Measurements from ENCODE around the gene RAVER2. TPM values are rescaled to one million over a fixed set of nuclear protein-coding genes. Genes with fewer than 3 reads are reported as not detected.

Gene RAVER2
- total and polyA plus RNA-seq, 10 of the 15 experiments (the other 5 are each of a cell fraction or from before 2014, with no cell fraction given): 0.09 to 0.59 (median 0.41) TPM; not detected in 2

GRCh38 chr1:64839261-64839660 lies 94.4 kb downstream of the RAVER2 start:
- H3K79me2 ChIP-seq (ENCODE audit: control insufficient read depth, insufficient read depth, low read length): no peaks in the 10 kb centered on the region
- H3K4me2 ChIP-seq (ENCODE audit: control insufficient read depth, insufficient read depth): no peak overlapping the region
- H3K9ac ChIP-seq (ENCODE audit: control insufficient read depth, insufficient read depth, low read length): no peak overlapping the region
- ATAC-seq: no peak
- ChIA-PET CTCF (no interaction called here), SMC1A (ENCODE audit: uncharacterized antibody, unreplicated experiment) (no interaction called here), POLR2A (no interaction called here), RAD21 (ENCODE audit: unreplicated experiment) (no interaction called here)
- FAIRE-seq: no peak
- H3K27ac ChIP-seq (ENCODE audit: control insufficient read depth, insufficient read depth): no peak overlapping the region
- H2AFZ ChIP-seq (ENCODE audit: control insufficient read depth, low read depth, low read length): no peak overlapping the region
- H3K36me3 ChIP-seq (ENCODE audit: control insufficient read depth in 2 of 2, insufficient read depth in 2 of 2, low read length in 1 of 2): peaks cover 11 to 53% of the 10 kb centered on the region in 2 experiments
- in situ Hi-C loops (cut with MboI): no loop called here
- BruUV-seq (replicated peaks): no TSS peak
- DNase-seq (ENCODE audit: low read depth, low spot score): no peak
- TF ChIP-seq CHD1 (IDR thresholded peaks at IDR 0.05; ENCODE audit: low read depth, low read length) (no peak), MAX (IDR thresholded peaks at IDR 0.05; ENCODE audit: low read depth, low read length) (no peak), ATF3 (IDR thresholded peaks at IDR 0.05; ENCODE audit: borderline replicate concordance, extremely low read depth, low read depth, low read length) (no peak), RCOR1 (conservative IDR thresholded peaks at IDR 0.05; ENCODE audit: low read depth, low read length) (no peak), SMAD5 (IDR thresholded peaks at IDR 0.05; ENCODE audit: low read depth) (no peak), ZNF24 (IDR thresholded peaks at IDR 0.05) (no peak), SIX5 (IDR thresholded peaks at IDR 0.05; ENCODE audit: low read depth, low read length, severe bottlenecking) (no peak), FOS (IDR thresholded peaks at IDR 0.05; ENCODE audit: borderline replicate concordance, extremely low read depth, insufficient read length) (no peak), KDM1A (IDR thresholded peaks at IDR 0.05; ENCODE audit: borderline replicate concordance) (no peak), SRF (IDR thresholded peaks at IDR 0.05; ENCODE audit: low read depth in 2 of 2, low read length in 2 of 2) (no peak)
- H3K4me3 ChIP-seq: no peak overlapping the region
- peaks cover 7% of the 10 kb centered on the region for H3K4me1 ChIP-seq (ENCODE audit: control insufficient read depth, insufficient read depth, low read length)
- intact Hi-C loops (cut with micrococcal nuclease; ENCODE audit: unreplicated experiment): no loop called here
- 76% methylated on average over 5 of the region's 5 CpGs for WGBS (ENCODE audit: insufficient coverage, insufficient replicate concordance, low lambda C conversion rate, missing lambda C conversion rate)
- H3K9me3 ChIP-seq (replicated peaks; ENCODE audit: control insufficient read depth, insufficient read depth, low read length): no peaks in the 10 kb centered on the region
- no peaks in the 10 kb centered on the region; the same call in 1 of the 2 replicates for H4K20me1 ChIP-seq (ENCODE audit: control insufficient read depth, insufficient read depth)
- no peaks in the 10 kb centered on the region for H3K27me3 ChIP-seq (replicated peaks in 1 of 2; ENCODE audit: control insufficient read depth in 2 of 2, insufficient read depth in 2 of 2, low read length in 1 of 2)

Measured in GM12878 (cell line).